ENCODE results near the gene RBM25.

GRCh38 chr14:73100334-73100733, 42.0 kb downstream of the RBM25 start:
- TF ChIP-seq POLR2A (IDR thresholded peaks at IDR 0.05) (no peak), CTCF (IDR thresholded peaks at IDR 0.05) (no peak)

All from suprapubic skin (tissue), 3 donors.